ENCODE results near the gene HLA-DMB. TPM values are rescaled to one million over a fixed set of nuclear protein-coding genes. Genes with fewer than 3 reads are reported as not detected.

HLA-DMB gene
- total RNA-seq, 2 experiments from 2014 or later: 3.5 to 3.6 TPM

- Mint-ChIP-seq H3K4me3 (no peak overlapping the region), H3K4me1 (ENCODE audit: low read depth) (peaks cover 6% of the 10 kb centered on the region), H3K27me3 (no peaks in the 10 kb centered on the region), H3K9me3 (no peaks in the 10 kb centered on the region), H3K27ac (no peak overlapping the region), H3K36me3 (ENCODE audit: low read depth) (no peaks in the 10 kb centered on the region)
- POLR2A ChIA-PET: interaction anchor here (0.6 to 2.3 kb wide), 8 partner anchors 16 to 99 kb away, joined by 3 to 13 read pairs (median 3); partner anchors contain the start of gene HLA-DMA
- intact Hi-C loops (cut with micrococcal nuclease): loop anchor here (2.0 kb wide), 1 partner anchor 99 kb away; no protein-coding TSS in a partner anchor
- CTCF ChIA-PET: interaction anchor here (0.7 to 3.0 kb wide), 44 partner anchors 8 to 129 kb away, joined by 3 to 82 read pairs (median 5); partner anchors contain the start of genes HLA-DMA, HLA-DMB, PSMB9 and TAP1
- TF ChIP-seq, protein P1, sequence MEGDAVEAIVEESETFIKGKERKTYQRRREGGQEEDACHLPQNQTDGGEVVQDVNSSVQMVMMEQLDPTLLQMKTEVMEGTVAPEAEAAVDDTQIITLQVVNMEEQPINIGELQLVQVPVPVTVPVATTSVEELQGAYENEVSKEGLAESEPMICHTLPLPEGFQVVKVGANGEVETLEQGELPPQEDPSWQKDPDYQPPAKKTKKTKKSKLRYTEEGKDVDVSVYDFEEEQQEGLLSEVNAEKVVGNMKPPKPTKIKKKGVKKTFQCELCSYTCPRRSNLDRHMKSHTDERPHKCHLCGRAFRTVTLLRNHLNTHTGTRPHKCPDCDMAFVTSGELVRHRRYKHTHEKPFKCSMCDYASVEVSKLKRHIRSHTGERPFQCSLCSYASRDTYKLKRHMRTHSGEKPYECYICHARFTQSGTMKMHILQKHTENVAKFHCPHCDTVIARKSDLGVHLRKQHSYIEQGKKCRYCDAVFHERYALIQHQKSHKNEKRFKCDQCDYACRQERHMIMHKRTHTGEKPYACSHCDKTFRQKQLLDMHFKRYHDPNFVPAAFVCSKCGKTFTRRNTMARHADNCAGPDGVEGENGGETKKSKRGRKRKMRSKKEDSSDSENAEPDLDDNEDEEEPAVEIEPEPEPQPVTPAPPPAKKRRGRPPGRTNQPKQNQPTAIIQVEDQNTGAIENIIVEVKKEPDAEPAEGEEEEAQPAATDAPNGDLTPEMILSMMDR (IDR thresholded peaks at IDR 0.05): peak; percentile 74
- DNase-seq: no peak
- ATAC-seq: peak; percentile 70
These were observed 55.0 kb downstream of the HLA-DMB start for GRCh38 chr6:32885698-32886286.

Other genes starting within 250 kb of the HLA-DMB start
- under 1 TPM in 1 of 2 experiments, not detected in 1; 0.18 TPM for gene HLA-DQA2, start 199.6 kb downstream of the HLA-DMB start, total RNA-seq
- gene HLA-DQB2, start 177.5 kb downstream of the HLA-DMB start, total RNA-seq: under 1 TPM in 1 of 2 experiments, not detected in 1; 0.60 TPM
- gene HLA-DOB, start 124.0 kb downstream of the HLA-DMB start, total RNA-seq: 10 to 100 TPM; 10.2 to 11.6 TPM
- gene TAP2, start 102.3 kb downstream of the HLA-DMB start, total RNA-seq: 100 to 1,000 TPM; 110 to 113 TPM
- 100 to 1,000 TPM; 370 to 371 TPM for gene PSMB8, start 97.0 kb downstream of the HLA-DMB start, total RNA-seq
- gene TAP1, start 87.3 kb downstream of the HLA-DMB start, total RNA-seq: 100 to 1,000 TPM; 210 to 211 TPM
- gene PSMB9, start 86.8 kb downstream of the HLA-DMB start, total RNA-seq: 100 to 1,000 TPM; 219 to 229 TPM
- gene HLA-DMA, start 12.1 kb upstream of the HLA-DMB start, total RNA-seq: 10 to 100 TPM; 16.2 TPM
- 100 to 1,000 TPM; 219 to 235 TPM for gene BRD2, start 27.6 kb upstream of the HLA-DMB start, total RNA-seq
- 1 to 10 TPM; 6.4 to 8.1 TPM for gene HLA-DOA, start 68.6 kb upstream of the HLA-DMB start, total RNA-seq
- gene HLA-DPA1, start 132.6 kb upstream of the HLA-DMB start, total RNA-seq: 10 to 100 TPM; 27.6 to 27.9 TPM
- gene HLA-DPB1, start 135.0 kb upstream of the HLA-DMB start, total RNA-seq: 10 to 100 TPM; 12.3 to 14.8 TPM